K562 (cell line): Measurements from ENCODE around the gene SYT6. TPM values are rescaled to one million over a fixed set of nuclear protein-coding genes. Genes with fewer than 3 reads are reported as not detected.

Experiments used
- ATAC-seq: fragments of 200-7000 bp; cut with Tn5 transposase; 3 replicates; pipeline ENCODE4 v1.9.1; 2020; ENCODE audit warnings: moderate library complexity
- BruUV-seq: library from RNA; stranded (reverse); fragments of 400-500 nt; replicated peaks from 2 replicates; lab custom pipeline; 2021; lab: Mats Ljungman, UMichigan
- CTCF ChIA-PET: fragments of 300-600 bp; formaldehyde crosslinking; extraction: SDS; loops from one replicate; lab custom pipeline; 2021; ENCODE audit warnings: low intra/inter-chr PET ratio; lab: Yijun Ruan, JAX
- POLR2A ChIA-PET: fragments of 300-600, 350-650 bp; sonication (Branson Sonifier 250); formaldehyde crosslinking; extraction: SDS; loops from one replicate; lab custom pipeline; 2021; ENCODE audit warnings: antibody characterized with exemption, inconsistent platforms; lab: Yijun Ruan, JAX
- DNase-seq, 4 experiments: peaks; one replicate each; pipeline versions ENCODE4 v3.0.0 to v3.0.0-alpha.2; 2011 to 2018; ENCODE audit warnings: low spot score in 3 of 4, mixed read lengths in 3 of 4; ENCODE audit errors: extremely low read depth in 1 of 4
- FAIRE-seq: peaks from 2 replicates; lab custom pipeline; 2011; peaks lifted over from hg19 to GRCh38; lab: Jason Lieb, UNC
- H2AFZ ChIP-seq: 2 replicates; pipeline ENCODE4 v1.6.0; 2011; ENCODE audit warnings: low read depth, low read length, control low read depth, inconsistent platforms
- H3K27ac ChIP-seq: fragments of 200-600 bp; 3 replicates; pipeline ENCODE4 v1.8.0; 2011; ENCODE audit warnings: low read depth, mild to moderate bottlenecking, control low read depth, inconsistent platforms, low read length, moderate library complexity, mixed read lengths; ENCODE audit errors: extremely low read depth
- H3K27me3 ChIP-seq, 2 experiments: fragments of 300-600 bp in 1 of 2; 2 replicates in 1 of 2; 3 replicates in 1 of 2; pipeline versions ENCODE4 v1.6.0 to v1.8.0; 2011; ENCODE audit warnings: inconsistent platforms in 2 of 2, low read length in 2 of 2, mild to moderate bottlenecking in 1 of 2, mixed read lengths in 1 of 2, moderate library complexity in 1 of 2; ENCODE audit not compliant: control insufficient read depth in 2 of 2, insufficient read depth in 2 of 2
- H3K36me3 ChIP-seq: fragments of 300-600 bp; 3 replicates; pipeline ENCODE4 v1.8.0; 2011; ENCODE audit warnings: mild to moderate bottlenecking, low read length, inconsistent platforms; ENCODE audit not compliant: control insufficient read depth, insufficient read depth
- H3K4me1 ChIP-seq, 2 experiments: fragments of 200-600 bp in 1 of 2; replicated peaks in 1 of 2; 2 replicates in 1 of 2; 3 replicates in 1 of 2; pipeline versions ENCODE4 v1.5.1 to v1.8.0; 2011; ENCODE audit warnings: inconsistent platforms in 2 of 2, low read length in 2 of 2, mild to moderate bottlenecking in 1 of 2, mixed read lengths in 1 of 2, moderate library complexity in 1 of 2; ENCODE audit not compliant: control insufficient read depth in 2 of 2, insufficient read depth in 2 of 2
- H3K4me2 ChIP-seq: 2 replicates; pipeline ENCODE4 v1.6.1; 2011; ENCODE audit warnings: low read length, control low read depth, inconsistent platforms, mixed read lengths; ENCODE audit not compliant: insufficient read depth
- H3K4me3 ChIP-seq: fragments of 200-600 bp; sonication (generic), shearing (Covaris generic); 2 replicates; pipeline ENCODE4 v1.5.1; 2016; ENCODE audit warnings: control low read depth, inconsistent platforms
- H3K79me2 ChIP-seq: fragments of 200-600 bp; 3 replicates; pipeline ENCODE4 v1.8.0; 2011; ENCODE audit warnings: low read length, inconsistent platforms; ENCODE audit not compliant: control insufficient read depth, insufficient read depth
- H3K9ac ChIP-seq, 2 experiments: 2 replicates each; pipeline versions ENCODE4 v1.6.0 to v1.6.1; 2011; ENCODE audit warnings: low read depth in 2 of 2, low read length in 2 of 2, control low read depth in 1 of 2, inconsistent platforms in 1 of 2, mild to moderate bottlenecking in 1 of 2, mixed read lengths in 1 of 2; ENCODE audit not compliant: insufficient read depth in 1 of 2
- H3K9me1 ChIP-seq: one replicate; pipeline ENCODE4 v1.6.0; 2011; ENCODE audit warnings: inconsistent platforms, mild to moderate bottlenecking, low read length, moderate library complexity; ENCODE audit not compliant: control insufficient read depth, insufficient read depth
- H3K9me3 ChIP-seq: replicated peaks from 2 replicates; pipeline ENCODE4 v1.5.1; 2011; ENCODE audit warnings: low read depth, low read length, inconsistent platforms; ENCODE audit not compliant: control insufficient read depth, insufficient read depth
- H4K20me1 ChIP-seq: replicated peaks from 2 replicates; pipeline ENCODE4 v1.6.1; 2011; ENCODE audit warnings: low read length, inconsistent platforms, mixed read lengths; ENCODE audit not compliant: control insufficient read depth, insufficient read depth
- KDM1A ChIP-seq, 2 experiments: fragments of 450-650 bp; IDR thresholded peaks; 2 replicates each; pipeline ENCODE4 v1.6.1; 2016; ENCODE audit warnings: mild to moderate bottlenecking in 2 of 2
- MCM2 ChIP-seq: fragments of 450-650 bp; IDR thresholded peaks from 2 replicates; pipeline ENCODE4 v1.6.1; 2017; ENCODE audit warnings: low read depth, mild to moderate bottlenecking
- MEIS2 ChIP-seq: fragments of 450-650 bp; IDR thresholded peaks from 2 replicates; pipeline ENCODE4 v1.6.1; 2014; ENCODE audit warnings: mild to moderate bottlenecking; ENCODE audit not compliant: partially characterized antibody
- NCOR1 ChIP-seq: fragments of 450-650 bp; IDR thresholded peaks from 2 replicates; pipeline ENCODE4 v1.6.1; 2016; ENCODE audit warnings: mild to moderate bottlenecking, moderate library complexity
- ZBTB8A ChIP-seq: fragments of 450-650 bp; IDR thresholded peaks from 2 replicates; pipeline ENCODE4 v1.6.1; 2018; ENCODE audit warnings: mild to moderate bottlenecking, moderate library complexity; ENCODE audit not compliant: partially characterized antibody
- WGBS: fragments of 100-300 bp; shearing (Covaris generic); methylation state at CpG from one replicate; pipeline ENCODE4 v1.1.6; 2016; ENCODE audit warnings: low coverage, mixed read lengths; ENCODE audit not compliant: insufficient coverage; ENCODE audit errors: missing lambda C conversion rate; 5-methylcytosine and 5-hydroxymethylcytosine counted together
- in situ Hi-C: fragments of 300-500 bp; cut with MboI; formaldehyde crosslinking; loops from 4 replicates; pipeline ENCODE4 v1.15.0; 2018; ENCODE audit warnings: inconsistent platforms, mixed read lengths
- intact Hi-C: fragments of 100-400 bp; cut with micrococcal nuclease; formaldehyde crosslinking; loops from 2 replicates; pipeline ENCODE4 v1.14.2; 2022
- polyA plus RNA-seq, 8 experiments: library from polyadenylated mRNA; depleted of rRNA in 4 of 8; stranded (reverse) in 5 of 8; unstranded in 3 of 8; fragments of >200 nt; fragmentation: Nextera tagmentation in 2 of 8; fragmentation: Illumina TruSeq in 1 of 8; extraction: Ambion mirVana in 2 of 8; extraction: Trizol in 1 of 8; gene quantifications; 2 replicates each; pipeline versions ENCODE4 v1.2.1 to v1.2.3, GENCODE V29; 2011 to 2014; ENCODE audit warnings: inconsistent platforms in 1 of 8, missing spikeins in 1 of 8
- total RNA-seq, 7 experiments: library from RNA; depleted of rRNA in 6 of 7; stranded (reverse); fragments of >200 nt in 6 of 7; fragmentation: Illumina TruSeq in 2 of 7; extraction: Trizol in 2 of 7; gene quantifications; 2 replicates each; pipeline versions ENCODE4 v1.2.1 to v1.2.3, GENCODE V29; 2011 to 2021; ENCODE audit warnings: low replicate concordance in 1 of 7
- TF ChIP-seq, protein P1 (sequence below), 2 experiments: fragments of 200-800 bp in 1 of 2; sonication (Bioruptor generic) in 1 of 2; sonication (generic) in 1 of 2; formaldehyde crosslinking in 1 of 2; IDR thresholded peaks in 1 of 2; conservative IDR thresholded peaks in 1 of 2; 2 replicates each; pipeline versions ENCODE4 v1.5.0 to v1.6.1; 2016 to 2020; ENCODE audit warnings: missing compliant biosample characterization in 1 of 2, missing genetic modification characterization in 1 of 2, missing genetic modification reagents in 1 of 2
- TF ChIP-seq, protein P2 (sequence below): fragments of 450-650 bp; IDR thresholded peaks from 2 replicates; pipeline ENCODE4 v1.6.1; 2016; ENCODE audit warnings: low read depth
- TF ChIP-seq, protein P3 (sequence below): sonication (generic); formaldehyde crosslinking; IDR thresholded peaks from 2 replicates; pipeline ENCODE4 v1.8.1; 2023; ENCODE audit warnings: mild to moderate bottlenecking, missing genetic modification reagents
- TF ChIP-seq, protein P4 (sequence below), 2 experiments: fragments of 250-450 bp in 1 of 2; fragments of 450-650 bp in 1 of 2; sonication (Bioruptor Pico) in 1 of 2; IDR thresholded peaks; 2 replicates each; pipeline versions ENCODE4 v1.6.1 to v1.8.0; 2016 to 2021; ENCODE audit warnings: mild to moderate bottlenecking in 2 of 2, moderate library complexity in 2 of 2, missing compliant biosample characterization in 1 of 2, missing genetic modification characterization in 1 of 2

Gene SYT6
- total and polyA plus RNA-seq, 9 of the 15 experiments (the other 6 are each of a cell fraction or from before 2014, with no cell fraction given), result 0.06 TPM; not detected in 8

DNA sequence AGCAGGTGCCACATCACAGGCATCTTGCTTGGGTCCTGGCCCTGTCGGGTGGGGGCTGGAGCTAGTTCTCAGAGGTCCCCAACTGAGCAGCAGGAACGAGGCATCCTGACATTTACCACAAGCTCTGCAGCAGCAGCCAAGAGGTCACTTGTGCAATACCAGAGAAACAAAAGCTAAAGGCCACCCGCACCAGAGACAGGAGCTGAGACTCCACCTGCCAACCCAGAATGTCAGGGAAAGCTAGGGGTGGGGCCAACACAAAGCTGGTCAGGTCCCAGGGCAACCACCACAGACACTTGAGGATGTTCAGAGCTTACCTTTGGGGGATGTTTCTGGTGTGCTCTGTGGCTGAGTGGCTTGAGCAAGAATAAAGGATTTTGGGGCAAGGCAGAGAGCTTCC is 13.6 kb upstream of the SYT6 start:
- Histone ChIP-seq H3K9me3 (no peaks in the 10 kb centered on the region), H2AFZ (no peak overlapping the region), H3K9me1 (no peaks in the 10 kb centered on the region), H3K27ac (no peak overlapping the region), H3K4me2 (no peak overlapping the region), H3K79me2 (no peaks in the 10 kb centered on the region), H3K27me3 (peaks cover 2 to 33% of the 10 kb centered on the region in 2 experiments), H4K20me1 (no peaks in the 10 kb centered on the region), H3K9ac (no peak overlapping the region), H3K4me3 (no peak overlapping the region), H3K4me1 (no peaks in the 10 kb centered on the region), H3K36me3 (no peaks in the 10 kb centered on the region)
- in situ Hi-C loops (no loop called here), intact Hi-C loops (no loop called here)
- 0% methylated on average over 3 of the region's 3 CpGs for WGBS
- ATAC-seq, result no peak
- no peak for FAIRE-seq
- POLR2A ChIA-PET, result interaction anchor here (0.8 to 1.2 kb wide), 3 partner anchors 10 to 54 kb away, joined by 3 to 4 read pairs (median 4); no protein-coding TSS in a partner anchor
- CTCF ChIA-PET, result no interaction called here
- BruUV-seq, result no TSS peak
- DNase-seq, result no peak
- TF ChIP-seq, protein P1, sequence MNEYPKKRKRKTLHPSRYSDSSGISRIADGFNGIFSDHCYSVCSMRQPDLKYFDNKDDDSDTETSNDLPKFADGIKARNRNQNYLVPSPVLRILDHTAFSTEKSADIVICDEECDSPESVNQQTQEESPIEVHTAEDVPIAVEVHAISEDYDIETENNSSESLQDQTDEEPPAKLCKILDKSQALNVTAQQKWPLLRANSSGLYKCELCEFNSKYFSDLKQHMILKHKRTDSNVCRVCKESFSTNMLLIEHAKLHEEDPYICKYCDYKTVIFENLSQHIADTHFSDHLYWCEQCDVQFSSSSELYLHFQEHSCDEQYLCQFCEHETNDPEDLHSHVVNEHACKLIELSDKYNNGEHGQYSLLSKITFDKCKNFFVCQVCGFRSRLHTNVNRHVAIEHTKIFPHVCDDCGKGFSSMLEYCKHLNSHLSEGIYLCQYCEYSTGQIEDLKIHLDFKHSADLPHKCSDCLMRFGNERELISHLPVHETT (CRISPR knock-in tag; conservative IDR thresholded peaks at IDR 0.05 in 1 of 2, IDR thresholded peaks at IDR 0.05 in 1 of 2), result no peak
- TF ChIP-seq, protein P2, sequence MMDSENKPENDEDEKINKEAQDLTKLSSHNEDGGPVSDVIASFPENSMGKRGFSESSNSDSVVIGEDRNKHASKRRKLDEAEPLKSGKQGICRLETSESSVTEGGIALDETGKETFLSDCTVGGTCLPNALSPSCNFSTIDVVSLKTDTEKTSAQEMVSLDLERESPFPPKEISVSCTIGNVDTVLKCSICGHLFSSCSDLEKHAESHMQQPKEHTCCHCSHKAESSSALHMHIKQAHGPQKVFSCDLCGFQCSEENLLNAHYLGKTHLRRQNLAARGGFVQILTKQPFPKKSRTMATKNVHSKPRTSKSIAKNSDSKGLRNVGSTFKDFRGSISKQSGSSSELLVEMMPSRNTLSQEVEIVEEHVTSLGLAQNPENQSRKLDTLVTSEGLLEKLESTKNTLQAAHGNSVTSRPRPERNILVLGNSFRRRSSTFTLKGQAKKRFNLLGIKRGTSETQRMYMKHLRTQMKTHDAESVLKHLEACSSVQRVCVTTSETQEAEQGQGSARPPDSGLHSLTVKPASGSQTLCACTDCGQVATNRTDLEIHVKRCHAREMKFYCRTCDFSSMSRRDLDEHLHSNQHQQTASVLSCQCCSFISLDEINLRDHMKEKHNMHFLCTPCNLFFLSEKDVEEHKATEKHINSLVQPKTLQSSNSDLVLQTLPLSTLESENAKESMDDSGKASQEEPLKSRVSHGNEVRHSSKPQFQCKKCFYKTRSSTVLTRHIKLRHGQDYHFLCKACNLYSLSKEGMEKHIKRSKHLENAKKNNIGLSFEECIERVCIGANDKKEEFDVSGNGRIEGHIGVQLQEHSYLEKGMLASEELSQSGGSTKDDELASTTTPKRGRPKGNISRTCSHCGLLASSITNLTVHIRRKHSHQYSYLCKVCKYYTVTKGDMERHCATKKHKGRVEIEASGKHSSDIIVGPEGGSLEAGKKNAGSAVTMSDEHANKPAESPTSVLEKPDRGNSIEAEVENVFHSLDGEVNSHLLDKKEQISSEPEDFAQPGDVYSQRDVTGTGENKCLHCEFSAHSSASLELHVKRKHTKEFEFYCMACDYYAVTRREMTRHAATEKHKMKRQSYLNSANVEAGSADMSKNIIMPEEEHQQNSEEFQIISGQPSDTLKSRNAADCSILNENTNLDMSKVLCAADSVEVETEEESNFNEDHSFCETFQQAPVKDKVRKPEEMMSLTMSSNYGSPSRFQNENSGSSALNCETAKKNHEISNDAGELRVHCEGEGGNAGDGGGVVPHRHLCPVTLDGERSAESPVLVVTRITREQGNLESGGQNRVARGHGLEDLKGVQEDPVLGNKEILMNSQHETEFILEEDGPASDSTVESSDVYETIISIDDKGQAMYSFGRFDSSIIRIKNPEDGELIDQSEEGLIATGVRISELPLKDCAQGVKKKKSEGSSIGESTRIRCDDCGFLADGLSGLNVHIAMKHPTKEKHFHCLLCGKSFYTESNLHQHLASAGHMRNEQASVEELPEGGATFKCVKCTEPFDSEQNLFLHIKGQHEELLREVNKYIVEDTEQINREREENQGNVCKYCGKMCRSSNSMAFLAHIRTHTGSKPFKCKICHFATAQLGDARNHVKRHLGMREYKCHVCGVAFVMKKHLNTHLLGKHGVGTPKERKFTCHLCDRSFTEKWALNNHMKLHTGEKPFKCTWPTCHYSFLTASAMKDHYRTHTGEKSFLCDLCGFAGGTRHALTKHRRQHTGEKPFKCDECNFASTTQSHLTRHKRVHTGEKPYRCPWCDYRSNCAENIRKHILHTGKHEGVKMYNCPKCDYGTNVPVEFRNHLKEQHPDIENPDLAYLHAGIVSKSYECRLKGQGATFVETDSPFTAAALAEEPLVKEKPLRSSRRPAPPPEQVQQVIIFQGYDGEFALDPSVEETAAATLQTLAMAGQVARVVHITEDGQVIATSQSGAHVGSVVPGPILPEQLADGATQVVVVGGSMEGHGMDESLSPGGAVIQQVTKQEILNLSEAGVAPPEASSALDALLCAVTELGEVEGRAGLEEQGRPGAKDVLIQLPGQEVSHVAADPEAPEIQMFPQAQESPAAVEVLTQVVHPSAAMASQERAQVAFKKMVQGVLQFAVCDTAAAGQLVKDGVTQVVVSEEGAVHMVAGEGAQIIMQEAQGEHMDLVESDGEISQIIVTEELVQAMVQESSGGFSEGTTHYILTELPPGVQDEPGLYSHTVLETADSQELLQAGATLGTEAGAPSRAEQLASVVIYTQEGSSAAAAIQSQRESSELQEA, result no peak
- TF ChIP-seq NCOR1, result no peak
- TF ChIP-seq, protein P3, sequence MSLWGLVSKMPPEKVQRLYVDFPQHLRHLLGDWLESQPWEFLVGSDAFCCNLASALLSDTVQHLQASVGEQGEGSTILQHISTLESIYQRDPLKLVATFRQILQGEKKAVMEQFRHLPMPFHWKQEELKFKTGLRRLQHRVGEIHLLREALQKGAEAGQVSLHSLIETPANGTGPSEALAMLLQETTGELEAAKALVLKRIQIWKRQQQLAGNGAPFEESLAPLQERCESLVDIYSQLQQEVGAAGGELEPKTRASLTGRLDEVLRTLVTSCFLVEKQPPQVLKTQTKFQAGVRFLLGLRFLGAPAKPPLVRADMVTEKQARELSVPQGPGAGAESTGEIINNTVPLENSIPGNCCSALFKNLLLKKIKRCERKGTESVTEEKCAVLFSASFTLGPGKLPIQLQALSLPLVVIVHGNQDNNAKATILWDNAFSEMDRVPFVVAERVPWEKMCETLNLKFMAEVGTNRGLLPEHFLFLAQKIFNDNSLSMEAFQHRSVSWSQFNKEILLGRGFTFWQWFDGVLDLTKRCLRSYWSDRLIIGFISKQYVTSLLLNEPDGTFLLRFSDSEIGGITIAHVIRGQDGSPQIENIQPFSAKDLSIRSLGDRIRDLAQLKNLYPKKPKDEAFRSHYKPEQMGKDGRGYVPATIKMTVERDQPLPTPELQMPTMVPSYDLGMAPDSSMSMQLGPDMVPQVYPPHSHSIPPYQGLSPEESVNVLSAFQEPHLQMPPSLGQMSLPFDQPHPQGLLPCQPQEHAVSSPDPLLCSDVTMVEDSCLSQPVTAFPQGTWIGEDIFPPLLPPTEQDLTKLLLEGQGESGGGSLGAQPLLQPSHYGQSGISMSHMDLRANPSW (CRISPR knock-in tag), result no peak
- TF ChIP-seq MEIS2, result no peak
- TF ChIP-seq, protein P4, sequence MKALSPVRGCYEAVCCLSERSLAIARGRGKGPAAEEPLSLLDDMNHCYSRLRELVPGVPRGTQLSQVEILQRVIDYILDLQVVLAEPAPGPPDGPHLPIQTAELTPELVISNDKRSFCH (CRISPR knock-in tag; IDR thresholded peaks at IDR 0.05), result no peak
- TF ChIP-seq, protein P4 (tag; IDR thresholded peaks at IDR 0.05), result no peak
- no peak for TF ChIP-seq MCM2
- no peak for TF ChIP-seq ZBTB8A
- TF ChIP-seq KDM1A (IDR thresholded peaks at IDR 0.05), result no peak
